HG03045 (cell line): ENCODE measurements around the gene KCTD13.
"Not testable (repeated sequence)": the region's sequence is repeated elsewhere in the genome, so short reads cannot be mapped to it uniquely, and the experiment has no call there.

Experiments used
- ATAC-seq: cut with Tn5 transposase; IDR thresholded peaks from one replicate; pipeline ENCODE4 v1.9.1; 2021; ENCODE audit warnings: mild to moderate bottlenecking, moderate library complexity; ENCODE audit not compliant: unreplicated experiment

KCTD13 gene

GRCh38 chr16:29883987-29884386 is 42.0 kb downstream of the KCTD13 start:
- ATAC-seq, result no peak

GRCh38 chr16:29881050-29881449 is 45.0 kb downstream of the KCTD13 start:
- no peak for ATAC-seq

GRCh38 chr16:29878172-29878571 is 47.9 kb downstream of the KCTD13 start:
- no peak for ATAC-seq

GRCh38 chr16:29877266-29877961 is 48.6 kb downstream of the KCTD13 start:
- no peak for ATAC-seq

GRCh38 chr16:29876594-29877249 is 49.3 kb downstream of the KCTD13 start:
- ATAC-seq, result no peak

GRCh38 chr16:29876217-29876593 is 49.8 kb downstream of the KCTD13 start:
- ATAC-seq, result no peak

GRCh38 chr16:29875206-29875605 is 50.8 kb downstream of the KCTD13 start:
- no peak for ATAC-seq

GRCh38 chr16:29873319-29873718 is 52.7 kb downstream of the KCTD13 start:
- no peak for ATAC-seq

- no peak for ATAC-seq
Measured at GRCh38 chr16:29871822-29872546, 54.0 kb downstream of the KCTD13 start.

GRCh38 chr16:29869067-29869466 is 57.0 kb downstream of the KCTD13 start:
- not testable (repeated sequence) for ATAC-seq

- ATAC-seq, result no peak
Measured at GRCh38 chr16:29868396-29869009, 57.5 kb downstream of the KCTD13 start.

- ATAC-seq, result no peak
Measured at GRCh38 chr16:29864205-29864604, 61.8 kb downstream of the KCTD13 start.

- no peak for ATAC-seq
Measured at GRCh38 chr16:29863669-29863984, 62.4 kb downstream of the KCTD13 start.

- peak; percentile 85 for ATAC-seq
Measured at GRCh38 chr16:29862884-29863668, 63.0 kb downstream of the KCTD13 start, which contains the start of gene CDIPT. Gene CDIPT, minus strand, starts transcription at chr16:29863226. Its CDS starts 369 bp downstream, at chr16:29862857.

GRCh38 chr16:29862383-29862883 is 63.6 kb downstream of the KCTD13 start:
- ATAC-seq, result peak; percentile 2

GRCh38 chr16:29860218-29860617 is 65.8 kb downstream of the KCTD13 start:
- no peak for ATAC-seq

- no peak for ATAC-seq
Measured at GRCh38 chr16:29858974-29859373, 67.1 kb downstream of the KCTD13 start.

- ATAC-seq, result no peak
Measured at GRCh38 chr16:29858149-29858849, 67.7 kb downstream of the KCTD13 start.

GRCh38 chr16:29857133-29857760 is 68.8 kb downstream of the KCTD13 start:
- no peak for ATAC-seq
